ENCODE data around the gene GRIA2.

The GRIA2 gene

GRCh38 chr4:157280673-157281072 is 60.1 kb downstream of the GRIA2 start:
- TF ChIP-seq ZNF37A (tag by site-specific recombination; IDR thresholded peaks at IDR 0.05), result no peak
- no peak for TF ChIP-seq ZNF350 (tag by site-specific recombination; IDR thresholded peaks at IDR 0.05)
- no peak for TF ChIP-seq ZNF560 (tag by site-specific recombination; IDR thresholded peaks at IDR 0.05; ENCODE audit: borderline replicate concordance)
- no peak for TF ChIP-seq HOXD13 (CRISPR knock-in tag; IDR thresholded peaks at IDR 0.05; ENCODE audit: borderline replicate concordance)
- TF ChIP-seq ZNF626 (tag by site-specific recombination; IDR thresholded peaks at IDR 0.05), result no peak
- TF ChIP-seq ZNF202 (tag by site-specific recombination; IDR thresholded peaks at IDR 0.05; ENCODE audit: borderline replicate concordance), result no peak
- TF ChIP-seq, protein P1, sequence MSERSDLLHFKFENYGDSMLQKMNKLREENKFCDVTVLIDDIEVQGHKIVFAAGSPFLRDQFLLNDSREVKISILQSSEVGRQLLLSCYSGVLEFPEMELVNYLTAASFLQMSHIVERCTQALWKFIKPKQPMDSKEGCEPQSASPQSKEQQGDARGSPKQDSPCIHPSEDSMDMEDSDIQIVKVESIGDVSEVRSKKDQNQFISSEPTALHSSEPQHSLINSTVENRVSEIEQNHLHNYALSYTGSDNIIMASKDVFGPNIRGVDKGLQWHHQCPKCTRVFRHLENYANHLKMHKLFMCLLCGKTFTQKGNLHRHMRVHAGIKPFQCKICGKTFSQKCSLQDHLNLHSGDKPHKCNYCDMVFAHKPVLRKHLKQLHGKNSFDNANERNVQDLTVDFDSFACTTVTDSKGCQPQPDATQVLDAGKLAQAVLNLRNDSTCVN (tag by site-specific recombination; optimal IDR thresholded peaks at IDR 0.05), result no peak
- no peak for TF ChIP-seq HOXC10 (CRISPR knock-in tag; IDR thresholded peaks at IDR 0.05)
- no peak for TF ChIP-seq ZNF426 (tag by site-specific recombination; IDR thresholded peaks at IDR 0.05)
- no peak for TF ChIP-seq ZNF596 (tag by site-specific recombination; IDR thresholded peaks at IDR 0.05)
- TF ChIP-seq GLI4 (tag by site-specific recombination; IDR thresholded peaks at IDR 0.05), result no peak
- Histone ChIP-seq H3K9me3 (ENCODE audit: control insufficient read depth, insufficient read depth, low read depth, low read length) (no peaks in the 10 kb centered on the region), H3K4me3 (ENCODE audit: low read depth, low read length) (no peak overlapping the region), H3K36me3 (ENCODE audit: control insufficient read depth in 2 of 2, insufficient read depth in 1 of 2, low read length in 2 of 2) (no peaks in the 10 kb centered on the region), H3K27ac (ENCODE audit: extremely low read depth, low read depth, low read length) (no peak overlapping the region), H3K4me1 (ENCODE audit: control insufficient read depth, insufficient read depth, low read length) (no peaks in the 10 kb centered on the region)
- ChIA-PET CTCF (no interaction called here), POLR2A (no interaction called here)

- POLR2A ChIA-PET, result no interaction called here
- H3K36me3 ChIP-seq (ENCODE audit: control insufficient read depth in 2 of 2, insufficient read depth in 1 of 2, low read length in 2 of 2), result no peaks in the 10 kb centered on the region
- no peak overlapping the region for H3K27ac ChIP-seq (ENCODE audit: extremely low read depth, low read depth, low read length)
- CTCF ChIA-PET, result no interaction called here
- no peaks in the 10 kb centered on the region for H3K4me1 ChIP-seq (ENCODE audit: control insufficient read depth, insufficient read depth, low read length)
- H3K9me3 ChIP-seq (ENCODE audit: control insufficient read depth, insufficient read depth, low read depth, low read length), result no peaks in the 10 kb centered on the region
- TF ChIP-seq ZNF2 (tag by site-specific recombination; IDR thresholded peaks at IDR 0.05) (no peak), ZNF585B (tag by site-specific recombination; IDR thresholded peaks at IDR 0.05) (no peak), ZBTB1 (tag by site-specific recombination; IDR thresholded peaks at IDR 0.05) (no peak), ZNF211 (tag by site-specific recombination; IDR thresholded peaks at IDR 0.05; ENCODE audit: low read depth) (no peak), ZNF670 (tag by site-specific recombination; IDR thresholded peaks at IDR 0.05; ENCODE audit: low read depth) (no peak), ZBTB21 (tag by site-specific recombination; IDR thresholded peaks at IDR 0.05) (no peak), ZNF664 (tag by site-specific recombination; IDR thresholded peaks at IDR 0.05) (no peak), PRDM4 (tag by site-specific recombination; IDR thresholded peaks at IDR 0.05) (no peak), ZNF623 (tag by site-specific recombination; IDR thresholded peaks at IDR 0.05) (no peak), ATF2 (tag by site-specific recombination; IDR thresholded peaks at IDR 0.05; ENCODE audit: low read depth) (no peak), ZBTB20 (tag by site-specific recombination; IDR thresholded peaks at IDR 0.05) (no peak)
- no peak overlapping the region for H3K4me3 ChIP-seq (ENCODE audit: low read depth, low read length)
These were observed 61.5 kb downstream of the GRIA2 start for GRCh38 chr4:157282019-157282418.

Data from HEK293 (cell line).